KMS-11 (cell line): Measurements from ENCODE around the gene PPM1N.

Experiments
- H2AFZ ChIP-seq: fragments of 200-600 bp; sonication (generic); 2 replicates; pipeline ENCODE4 v1.6.1; 2016; ENCODE audit warnings: antibody characterized with exemption, mixed run types, low read depth
- H3K27ac ChIP-seq: fragments of 200-600 bp; sonication (generic); 2 replicates; pipeline ENCODE4 v1.6.1; 2016; ENCODE audit warnings: mild to moderate bottlenecking, mixed run types
- H3K27me3 ChIP-seq: fragments of 200-600 bp; sonication (generic); 2 replicates; pipeline ENCODE4 v1.6.1; 2017; ENCODE audit warnings: mild to moderate bottlenecking, low read depth, mixed run types, moderate library complexity; ENCODE audit not compliant: insufficient read depth
- H3K36me3 ChIP-seq: fragments of 200-600 bp; sonication (generic); 2 replicates; pipeline ENCODE4 v1.6.1; 2017; ENCODE audit warnings: mild to moderate bottlenecking, mixed run types; ENCODE audit not compliant: insufficient read depth
- H3K4me1 ChIP-seq: fragments of 200-600 bp; sonication (generic); 2 replicates; pipeline ENCODE4 v1.6.1; 2016; ENCODE audit warnings: mild to moderate bottlenecking, low read depth, mixed run types; ENCODE audit not compliant: poor library complexity, severe bottlenecking
- H3K4me2 ChIP-seq: fragments of 200-600 bp; sonication (generic); 2 replicates; pipeline ENCODE4 v1.7.0; 2016; ENCODE audit warnings: mild to moderate bottlenecking, mixed run types
- H3K4me3 ChIP-seq: fragments of 200-600 bp; sonication (generic); IDR thresholded peaks from 2 replicates; pipeline ENCODE4 v1.6.1; 2017; ENCODE audit warnings: low read depth, low read length, mixed read lengths; ENCODE audit not compliant: insufficient read depth
- H3K79me2 ChIP-seq: fragments of 200-600 bp; sonication (generic); 2 replicates; pipeline ENCODE4 v1.6.1; 2016; ENCODE audit warnings: low read depth, mixed run types; ENCODE audit not compliant: insufficient read depth
- H3K9ac ChIP-seq: fragments of 200-600 bp; sonication (generic); 2 replicates; pipeline ENCODE4 v1.6.1; 2016; ENCODE audit warnings: mild to moderate bottlenecking, mixed run types
- H4K20me1 ChIP-seq: fragments of 200-600 bp; sonication (generic); 2 replicates; pipeline ENCODE4 v1.6.1; 2016; ENCODE audit warnings: mild to moderate bottlenecking, mixed run types; ENCODE audit not compliant: insufficient read depth
- TF ChIP-seq, protein P1 (sequence below): fragments of 200-600 bp; sonication (generic); conservative IDR thresholded peaks from 2 replicates; pipeline ENCODE4 v1.6.1; 2017; ENCODE audit warnings: low read depth, mild to moderate bottlenecking, antibody characterized with exemption, low read length, moderate library complexity, mixed read lengths

Gene PPM1N

GRCh38 chr19:45512881-45513483 is 14.7 kb downstream of the PPM1N start:
- Histone ChIP-seq H2AFZ (no peak overlapping the region), H3K9ac (no peak overlapping the region), H3K79me2 (peaks cover 29% of the 10 kb centered on the region; the same call in 1 of the 2 replicates), H3K4me2 (no peak overlapping the region), H3K4me3 (no peak overlapping the region), H3K4me1 (peaks cover 17% of the 10 kb centered on the region), H3K27me3 (no peaks in the 10 kb centered on the region), H3K27ac (no peak overlapping the region), H3K36me3 (no peaks in the 10 kb centered on the region), H4K20me1 (no peaks in the 10 kb centered on the region)
- TF ChIP-seq, protein P1, sequence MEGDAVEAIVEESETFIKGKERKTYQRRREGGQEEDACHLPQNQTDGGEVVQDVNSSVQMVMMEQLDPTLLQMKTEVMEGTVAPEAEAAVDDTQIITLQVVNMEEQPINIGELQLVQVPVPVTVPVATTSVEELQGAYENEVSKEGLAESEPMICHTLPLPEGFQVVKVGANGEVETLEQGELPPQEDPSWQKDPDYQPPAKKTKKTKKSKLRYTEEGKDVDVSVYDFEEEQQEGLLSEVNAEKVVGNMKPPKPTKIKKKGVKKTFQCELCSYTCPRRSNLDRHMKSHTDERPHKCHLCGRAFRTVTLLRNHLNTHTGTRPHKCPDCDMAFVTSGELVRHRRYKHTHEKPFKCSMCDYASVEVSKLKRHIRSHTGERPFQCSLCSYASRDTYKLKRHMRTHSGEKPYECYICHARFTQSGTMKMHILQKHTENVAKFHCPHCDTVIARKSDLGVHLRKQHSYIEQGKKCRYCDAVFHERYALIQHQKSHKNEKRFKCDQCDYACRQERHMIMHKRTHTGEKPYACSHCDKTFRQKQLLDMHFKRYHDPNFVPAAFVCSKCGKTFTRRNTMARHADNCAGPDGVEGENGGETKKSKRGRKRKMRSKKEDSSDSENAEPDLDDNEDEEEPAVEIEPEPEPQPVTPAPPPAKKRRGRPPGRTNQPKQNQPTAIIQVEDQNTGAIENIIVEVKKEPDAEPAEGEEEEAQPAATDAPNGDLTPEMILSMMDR, result no peak

DNA sequence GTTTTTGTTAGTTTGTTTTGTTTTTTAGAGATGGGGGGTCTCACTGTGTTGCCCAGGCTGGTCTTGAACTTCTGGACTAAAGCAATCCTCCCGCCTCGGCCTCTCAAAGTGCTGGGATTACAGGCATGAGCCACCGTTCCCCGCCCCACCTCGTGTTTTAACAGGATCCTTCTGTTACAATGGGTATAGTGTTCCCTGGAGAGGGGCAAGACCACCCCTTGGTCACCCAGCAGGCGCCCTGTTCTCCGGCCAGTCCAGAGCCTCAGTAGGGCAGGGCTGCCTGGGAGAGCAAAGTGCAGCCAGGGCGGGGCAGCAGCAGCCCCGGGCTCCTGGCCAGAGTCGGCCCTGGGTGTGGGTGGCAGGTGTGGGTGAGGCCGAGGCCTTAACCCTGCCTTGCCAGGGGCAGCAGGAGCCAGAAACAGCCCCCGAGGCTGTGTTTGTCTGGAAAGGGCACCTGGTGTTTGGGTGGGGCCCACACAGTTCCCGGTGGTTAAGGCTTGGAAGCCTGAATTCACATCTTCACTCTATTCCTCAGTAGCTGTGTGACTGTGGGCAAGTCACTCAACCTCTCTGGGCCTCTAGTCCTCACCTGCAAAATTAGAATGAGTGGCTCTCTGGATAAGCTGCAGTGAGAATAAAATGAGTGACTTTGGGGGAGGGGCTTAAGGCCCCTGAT is 16.3 kb downstream of the PPM1N start:
- Histone ChIP-seq H3K36me3 (no peaks in the 10 kb centered on the region), H3K27me3 (no peaks in the 10 kb centered on the region), H4K20me1 (no peaks in the 10 kb centered on the region), H3K4me1 (peaks cover 12% of the 10 kb centered on the region), H3K79me2 (peaks cover 22% of the 10 kb centered on the region; the same call in 1 of the 2 replicates), H3K4me2 (no peak overlapping the region), H3K9ac (no peak overlapping the region), H3K4me3 (no peak overlapping the region), H3K27ac (no peak overlapping the region), H2AFZ (no peak overlapping the region)
- TF ChIP-seq, protein P1, result no peak

DNA sequence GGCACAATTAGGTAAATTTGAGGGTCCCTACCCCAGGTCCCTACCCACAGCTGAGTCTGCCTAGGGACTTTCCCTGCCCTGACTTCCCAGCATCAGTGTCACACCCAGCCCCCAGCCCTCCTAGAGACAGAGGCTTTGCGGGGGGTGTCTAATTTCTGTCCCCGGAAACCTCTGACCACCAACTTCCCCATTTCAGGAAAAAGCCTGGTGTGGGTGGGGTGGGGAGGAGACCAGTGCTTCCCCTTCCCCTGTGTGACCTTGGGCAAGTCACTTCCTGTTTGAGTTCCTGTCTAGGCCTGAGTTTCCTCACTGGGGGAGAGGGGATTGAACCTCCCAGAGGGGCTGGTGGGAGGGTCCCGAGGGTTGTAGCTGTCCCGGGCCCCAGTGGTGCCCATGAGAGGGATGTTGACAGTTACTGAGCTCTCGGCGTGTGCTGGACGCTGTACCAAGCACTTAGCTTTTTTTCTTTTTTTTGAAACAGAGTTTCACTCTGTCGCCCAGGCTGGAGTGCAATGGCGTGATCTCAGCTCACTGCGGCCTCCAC is 16.9 kb downstream of the PPM1N start:
- TF ChIP-seq, protein P1, result no peak
- Histone ChIP-seq H3K36me3 (no peaks in the 10 kb centered on the region), H4K20me1 (no peaks in the 10 kb centered on the region), H3K4me1 (peaks cover 12% of the 10 kb centered on the region), H3K27me3 (no peaks in the 10 kb centered on the region), H3K79me2 (peaks cover 21% of the 10 kb centered on the region; the same call in 1 of the 2 replicates), H3K27ac (no peak overlapping the region), H3K4me3 (no peak overlapping the region), H2AFZ (no peak overlapping the region), H3K9ac (no peak overlapping the region), H3K4me2 (no peak overlapping the region)

GRCh38 chr19:45515807-45516401 is 17.7 kb downstream of the PPM1N start:
- no peak overlapping the region for H2AFZ ChIP-seq
- H3K36me3 ChIP-seq, result no peaks in the 10 kb centered on the region
- H3K4me2 ChIP-seq, result no peak overlapping the region
- H3K4me3 ChIP-seq, result no peak overlapping the region
- no peak overlapping the region for H3K27ac ChIP-seq
- no peaks in the 10 kb centered on the region for H4K20me1 ChIP-seq
- H3K4me1 ChIP-seq, result peaks cover 12% of the 10 kb centered on the region
- no peaks in the 10 kb centered on the region for H3K27me3 ChIP-seq
- H3K9ac ChIP-seq, result no peak overlapping the region
- TF ChIP-seq, protein P1, result no peak
- peaks cover 13% of the 10 kb centered on the region; the same call in 1 of the 2 replicates for H3K79me2 ChIP-seq
